GM19372 (cell line): Measurements from ENCODE around the gene USH2A.

Experiments
- ATAC-seq: cut with Tn5 transposase; IDR thresholded peaks from one replicate; pipeline ENCODE4 v1.9.1; 2021; ENCODE audit warnings: mild to moderate bottlenecking, low read depth, moderate library complexity; ENCODE audit not compliant: unreplicated experiment

USH2A gene

DNA sequence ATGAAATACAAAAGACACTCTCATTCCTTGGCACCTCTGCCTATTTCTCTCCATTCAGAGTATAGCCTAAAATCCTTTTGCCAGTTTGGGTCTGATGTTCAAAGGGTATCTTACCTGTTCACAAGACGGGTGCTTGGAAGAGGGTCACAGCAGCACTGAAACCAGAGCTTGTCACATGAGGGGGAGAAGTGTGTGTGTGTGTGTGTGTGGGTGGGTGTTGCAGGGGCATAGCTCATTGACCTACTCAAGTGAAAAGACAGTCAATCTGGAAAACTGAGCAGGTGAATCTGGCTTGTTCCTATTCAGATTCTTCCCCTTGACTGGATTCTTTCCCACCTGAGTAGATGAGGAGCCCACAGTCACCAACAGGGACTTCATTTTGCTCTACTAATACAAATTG, 792.2 kb downstream of the USH2A start:
- no peak for ATAC-seq

DNA sequence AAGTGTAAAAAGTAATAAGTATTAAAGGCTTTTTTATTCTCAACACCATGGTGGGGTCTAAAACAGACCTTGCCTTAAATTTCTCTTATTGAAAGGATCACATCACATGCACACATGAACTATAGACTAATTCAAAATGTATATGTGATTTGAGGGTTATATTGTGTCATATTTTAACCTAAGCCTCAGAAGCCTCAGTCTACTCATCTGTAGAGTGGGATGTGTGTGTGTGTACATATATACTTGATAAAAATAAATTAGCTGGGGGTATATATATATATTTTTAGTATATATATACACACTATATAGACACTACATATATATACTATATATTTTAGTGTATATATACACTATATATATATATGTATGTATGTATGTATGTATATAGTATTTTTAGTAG, 797.3 kb downstream of the USH2A start:
- no peak for ATAC-seq

DNA sequence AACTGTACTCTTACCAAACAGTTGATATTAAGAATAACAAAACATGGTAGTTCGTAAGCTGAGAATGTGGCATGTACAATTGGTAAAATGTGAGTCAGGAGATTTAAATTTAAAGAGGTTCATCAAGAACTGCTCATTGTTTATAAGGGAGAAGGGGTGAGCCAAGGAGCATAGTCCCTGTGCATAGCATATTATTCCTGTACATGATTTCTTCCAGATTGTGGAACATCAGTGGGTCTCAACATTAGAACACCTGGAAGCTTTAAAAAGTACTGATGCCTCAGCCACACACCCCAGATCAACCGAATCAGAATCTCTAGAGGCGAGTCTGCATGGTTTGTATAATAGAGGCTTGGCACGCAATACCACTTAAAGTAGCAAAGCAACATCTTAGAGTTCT, 800.1 kb downstream of the USH2A start:
- ATAC-seq = no peak

DNA sequence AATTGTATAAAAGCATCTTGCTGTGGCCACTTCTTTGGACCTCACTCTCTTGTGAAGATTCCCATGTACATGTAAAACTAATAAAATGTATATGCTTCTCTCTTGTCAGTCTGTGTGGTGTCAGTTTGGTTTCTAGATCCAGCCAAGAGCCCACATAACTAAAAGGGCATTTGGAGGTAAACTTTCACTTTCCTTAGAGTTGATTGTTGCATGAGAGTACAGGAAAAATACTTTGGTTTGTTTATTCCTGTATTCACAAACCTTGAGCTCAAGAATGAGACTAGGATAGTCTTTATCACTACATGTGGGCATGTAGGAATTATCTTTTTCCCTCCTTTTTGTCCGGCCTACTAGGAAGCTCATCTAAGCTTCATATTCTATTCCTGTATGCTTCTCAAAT, 805.3 kb downstream of the USH2A start:
- no peak for ATAC-seq

DNA sequence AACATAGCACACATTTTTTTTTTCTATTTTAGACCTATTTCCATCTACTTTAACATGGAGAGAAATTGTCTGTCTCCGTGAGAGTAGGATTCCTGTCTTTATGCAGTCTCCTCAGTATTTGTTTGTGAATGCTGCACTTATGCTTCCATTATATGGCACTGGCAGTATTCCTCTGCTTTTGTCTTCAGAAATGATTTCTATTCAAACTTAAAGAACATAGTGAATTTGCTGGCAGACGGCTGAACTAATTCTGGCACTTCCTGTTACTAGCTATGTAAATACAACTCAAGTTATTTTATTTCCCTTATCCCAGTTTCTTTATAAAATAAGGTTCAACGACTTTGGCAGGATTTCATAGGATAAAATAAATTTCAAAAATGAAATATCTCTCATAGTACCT, 810.9 kb downstream of the USH2A start:
- no peak for ATAC-seq

DNA sequence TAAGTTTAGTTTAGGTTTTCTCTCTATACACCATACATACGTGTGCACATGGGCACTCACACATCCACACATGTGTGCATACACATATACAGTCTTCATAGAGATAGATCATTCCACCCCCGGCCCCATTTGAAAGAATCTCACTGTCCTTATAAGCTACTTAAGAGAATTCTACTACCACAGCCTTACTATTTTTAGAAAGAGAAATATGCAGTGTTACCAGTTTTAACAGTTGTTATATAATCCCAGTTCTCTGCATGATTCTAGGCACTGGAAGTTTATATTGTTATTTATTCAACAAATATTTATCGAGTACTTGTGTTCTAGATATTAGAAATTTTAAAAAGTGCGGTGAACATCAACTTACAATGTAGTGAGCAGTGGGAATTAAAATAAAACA, 814.6 kb downstream of the USH2A start:
- ATAC-seq = no peak

DNA sequence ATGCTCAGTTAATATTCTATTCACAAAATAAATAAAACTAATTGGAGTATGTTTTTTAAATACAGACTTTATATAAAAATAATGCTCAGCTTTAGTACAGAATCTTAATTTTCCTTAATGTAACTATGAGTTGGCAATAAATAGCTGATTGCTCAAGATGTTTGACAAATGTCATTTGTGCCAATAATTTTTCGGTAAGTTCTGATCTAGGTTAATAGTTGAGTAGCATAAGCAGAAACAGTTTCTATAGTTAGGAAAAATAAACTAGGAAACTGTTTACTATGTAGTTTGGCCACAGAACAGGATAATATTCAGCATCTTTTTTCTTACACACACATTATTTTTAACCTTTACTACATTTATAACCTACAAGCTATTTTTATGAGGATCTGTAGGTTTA, 815.8 kb downstream of the USH2A start:
- ATAC-seq = no peak

DNA sequence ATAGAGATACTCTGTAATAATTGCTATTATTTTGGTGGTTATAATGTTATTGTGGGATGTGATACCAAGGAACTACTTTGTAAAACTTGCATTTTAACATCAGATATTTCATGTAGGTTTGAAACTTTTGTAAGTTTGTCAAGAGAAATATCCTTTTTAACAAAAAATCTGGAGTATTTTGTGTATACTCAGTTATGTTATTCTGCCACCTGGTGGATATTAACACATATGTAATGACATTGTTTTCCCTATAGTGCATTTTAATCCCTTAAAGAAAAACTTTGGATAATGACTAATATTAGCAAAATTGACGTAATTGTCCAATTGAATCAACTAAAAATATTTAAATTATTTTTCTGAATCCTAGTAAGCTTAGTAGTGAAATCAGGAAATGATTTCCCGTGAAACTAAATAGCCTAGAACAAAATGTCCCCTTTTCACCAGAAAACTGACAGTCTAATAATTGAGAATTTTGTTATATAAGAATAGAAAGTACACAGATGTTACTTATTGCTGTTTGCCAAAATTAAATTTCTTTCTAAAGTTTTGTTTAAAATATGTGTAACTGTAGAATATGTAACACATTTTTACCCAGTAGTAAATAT, 816.6 kb downstream of the USH2A start:
- ATAC-seq = peak; percentile 62

DNA sequence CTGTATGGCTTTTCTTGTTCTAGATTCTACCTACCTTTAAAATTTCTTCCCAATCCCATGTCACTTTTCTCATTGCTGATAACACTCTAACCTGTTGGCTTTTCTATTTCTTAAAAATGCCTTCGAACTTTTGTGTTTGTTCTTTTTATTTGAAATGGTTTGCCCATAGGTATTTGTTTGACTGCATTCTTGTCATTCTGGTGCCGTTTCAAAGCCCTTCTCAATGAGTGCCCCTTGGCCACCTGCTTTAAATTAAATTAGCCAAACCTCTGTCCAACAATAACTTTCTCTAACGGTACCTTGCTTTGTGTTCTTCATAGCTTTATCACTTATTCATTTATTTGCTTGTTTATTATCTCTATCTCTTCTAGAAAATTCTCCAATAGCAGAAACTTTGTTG, 817.2 kb downstream of the USH2A start:
- ATAC-seq = no peak

DNA sequence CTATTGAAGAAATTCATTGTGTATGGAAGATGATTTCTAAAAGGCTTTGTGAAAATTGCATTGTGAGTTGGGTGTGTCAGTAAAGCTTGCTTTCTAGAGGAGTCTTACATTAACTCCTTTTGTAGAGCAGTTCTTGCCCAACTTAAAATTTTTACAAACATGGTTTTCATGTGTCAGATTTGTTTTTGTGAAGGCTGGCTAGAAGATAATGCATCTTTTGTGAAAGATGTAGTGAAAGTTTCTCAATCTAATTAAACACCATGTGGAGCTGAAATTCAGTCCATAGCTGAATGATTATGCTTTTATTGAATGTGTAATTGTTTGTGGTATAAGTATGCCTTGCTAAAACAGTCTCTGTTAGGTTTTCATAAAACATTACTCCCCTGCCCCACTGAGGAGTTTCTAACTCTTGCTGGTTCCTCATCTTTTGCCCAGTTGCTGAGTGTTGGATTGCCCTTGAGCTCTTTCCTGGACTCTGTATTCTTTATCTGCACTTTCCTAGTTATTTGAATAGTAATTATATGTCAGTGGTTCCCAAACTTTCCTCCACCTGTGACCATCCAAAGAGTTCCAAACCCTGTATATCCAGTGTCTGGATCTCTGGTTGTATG, 818.1 kb downstream of the USH2A start:
- ATAC-seq = no peak

DNA sequence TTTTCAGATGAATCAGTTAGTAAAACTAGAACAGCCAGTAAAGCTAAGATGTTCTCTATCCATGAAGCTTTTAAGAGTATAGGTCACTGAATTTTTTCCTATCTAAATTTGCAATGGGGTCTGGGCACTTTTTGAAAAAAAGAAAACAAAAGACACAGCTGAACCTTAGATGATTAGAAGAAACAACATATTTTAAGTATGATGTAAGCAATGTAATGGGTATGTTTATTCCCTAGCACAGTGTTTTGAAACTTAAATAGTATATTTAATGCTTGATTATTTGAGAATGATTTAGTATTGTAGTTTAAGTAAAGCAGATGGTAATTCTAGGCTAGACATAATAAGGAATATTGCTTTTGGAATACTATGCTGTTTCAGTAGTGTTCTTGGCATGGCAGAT, 819.9 kb downstream of the USH2A start:
- ATAC-seq = no peak

DNA sequence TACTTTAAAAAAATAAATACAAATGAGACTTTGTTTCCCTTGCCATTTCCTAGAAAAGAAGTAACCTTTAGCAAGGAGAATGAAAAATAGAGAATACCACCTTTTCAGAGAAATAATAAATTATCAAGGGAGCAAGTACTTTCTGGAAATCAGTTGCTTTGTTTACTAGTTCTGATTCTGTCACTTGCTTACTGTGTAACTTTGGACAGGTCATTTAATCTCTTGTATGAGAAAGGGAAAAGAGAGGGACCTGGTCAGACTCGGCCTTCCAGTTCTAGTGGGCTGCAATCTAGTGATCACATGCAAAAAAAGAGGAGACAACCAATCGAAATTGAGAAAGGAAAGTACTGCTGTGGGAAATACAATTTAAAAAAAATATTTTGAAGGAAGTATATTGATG, 822.0 kb downstream of the USH2A start:
- no peak for ATAC-seq

DNA sequence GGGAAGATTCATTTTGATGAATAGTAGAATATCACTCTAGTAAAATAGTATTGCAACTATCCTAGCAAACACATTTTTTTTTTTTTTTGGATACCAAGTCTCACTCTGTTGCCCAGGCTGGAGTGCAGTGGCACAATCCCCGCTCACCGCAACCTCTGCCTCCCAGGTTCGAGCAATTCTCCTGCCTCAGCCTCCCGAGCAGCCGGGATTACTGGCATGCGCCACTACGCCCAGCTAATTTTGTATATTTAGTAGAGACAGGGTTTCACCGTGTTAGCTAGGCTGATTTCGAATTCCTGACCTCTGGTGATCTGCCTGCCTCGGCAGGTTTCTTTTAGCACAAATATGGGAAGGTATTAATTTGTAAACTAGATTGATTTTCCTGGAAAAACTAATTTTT, 822.4 kb downstream of the USH2A start:
- no peak for ATAC-seq

DNA sequence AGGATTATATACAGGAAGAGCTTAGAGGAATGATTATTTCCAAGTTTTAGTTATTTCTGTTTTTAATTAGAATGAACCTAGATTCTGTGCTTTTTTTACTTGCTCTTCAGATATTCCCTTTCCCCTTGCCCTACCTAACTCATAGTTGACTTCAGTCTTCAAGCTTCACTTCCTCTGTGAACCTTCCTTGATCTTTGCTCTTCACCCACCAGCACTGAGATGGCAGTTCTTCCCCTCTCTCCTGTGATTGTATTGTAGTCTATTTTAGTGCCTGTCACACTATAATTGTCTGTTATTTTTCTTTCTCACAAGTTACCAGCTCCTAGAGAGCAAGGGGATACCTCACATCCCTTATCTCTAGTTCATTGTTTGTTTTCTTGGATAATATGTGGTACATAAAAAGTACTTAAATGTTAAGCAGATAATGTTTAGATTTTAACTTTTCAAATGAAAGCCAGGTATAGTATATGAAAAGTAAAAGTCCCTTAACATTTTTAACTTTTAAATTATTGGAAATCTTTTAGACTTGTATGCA, 822.9 kb downstream of the USH2A start:
- no peak for ATAC-seq

DNA sequence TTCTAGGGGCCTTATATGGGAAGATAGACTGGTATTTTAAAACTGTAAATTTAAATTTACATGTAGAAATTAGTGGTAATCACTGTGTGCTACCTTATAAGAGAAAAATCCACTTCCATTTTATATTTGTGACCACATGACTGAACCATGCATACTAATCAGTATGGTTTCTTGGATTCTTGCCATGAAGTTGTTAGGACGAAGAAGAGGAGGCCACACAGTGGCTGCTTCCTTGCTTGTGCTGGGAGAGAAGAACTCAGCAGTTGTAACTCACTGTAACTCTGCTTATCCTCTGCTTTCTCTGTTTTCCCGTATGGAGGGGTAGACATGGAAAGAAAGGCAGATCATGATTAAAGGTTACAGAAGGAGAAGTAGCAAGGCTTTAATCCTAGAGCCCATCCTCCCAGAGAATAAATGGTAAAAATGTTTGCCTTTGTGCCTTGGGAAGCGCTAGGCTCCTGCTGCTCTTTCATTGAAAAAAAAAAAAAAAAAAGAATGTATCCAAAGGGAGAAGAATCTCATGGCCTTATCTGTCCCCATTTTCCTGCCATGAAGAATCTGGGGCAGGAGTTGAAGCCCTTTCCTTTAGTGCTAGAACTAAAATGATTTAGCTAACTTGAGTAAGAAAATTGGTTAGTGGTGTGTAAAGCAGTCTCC, 823.7 kb downstream of the USH2A start:
- ATAC-seq = no peak

DNA sequence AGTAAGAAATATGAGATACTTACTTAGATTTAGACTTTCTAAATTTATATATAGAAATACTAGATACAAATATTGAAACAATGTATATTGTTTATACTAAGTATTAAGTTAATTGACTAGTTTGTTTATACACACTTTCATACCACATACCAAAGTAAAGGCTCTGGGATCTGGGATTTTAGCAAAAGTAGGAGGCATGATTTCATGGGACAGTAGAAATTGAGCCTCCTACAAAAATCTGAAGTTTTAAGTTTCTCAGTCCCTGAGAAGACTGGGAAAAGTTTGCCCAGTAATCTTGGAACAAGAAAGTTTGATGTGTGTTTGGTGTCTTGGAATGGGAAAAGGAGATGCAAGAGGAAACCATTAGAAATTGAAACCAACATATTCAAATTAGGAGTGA, 825.3 kb downstream of the USH2A start:
- no peak for ATAC-seq

DNA sequence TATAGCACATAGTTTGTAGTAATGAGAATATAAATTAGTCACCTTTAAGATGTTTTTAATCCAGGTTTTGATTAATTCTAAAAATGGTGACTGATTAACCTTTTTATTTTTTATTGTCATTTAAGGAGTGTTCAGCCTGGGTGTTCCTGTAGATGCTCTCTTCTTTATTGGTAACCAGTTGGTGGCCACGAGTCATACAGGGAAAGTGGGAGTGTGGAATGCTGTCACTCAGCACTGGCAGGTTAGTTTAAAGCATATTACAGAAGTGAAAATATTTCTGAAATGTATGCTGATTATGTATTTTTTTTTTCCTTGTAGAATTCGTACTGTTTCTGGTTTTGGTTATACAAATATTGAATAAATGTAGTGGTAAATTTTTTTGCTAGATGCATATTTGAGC, 828.0 kb downstream of the USH2A start:
- no peak for ATAC-seq

DNA sequence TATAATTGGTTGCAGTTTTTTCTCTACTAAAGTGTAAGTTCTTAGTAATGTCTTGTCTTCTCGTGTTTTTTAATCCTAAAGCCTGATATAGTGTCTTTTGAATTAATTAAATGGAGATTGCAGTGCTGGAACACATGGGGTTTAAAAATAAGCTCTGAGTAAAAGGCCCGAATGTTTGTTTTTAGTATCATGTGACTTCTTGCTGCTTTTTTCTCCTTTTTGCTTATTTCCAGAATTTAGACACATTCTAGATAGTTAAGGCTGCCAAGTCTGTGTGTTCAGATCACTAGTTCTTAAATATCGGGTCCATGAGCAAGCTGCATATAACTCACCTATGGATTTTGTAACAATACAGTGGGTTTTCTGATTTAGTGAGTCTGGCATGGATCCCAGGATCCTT, 828.6 kb downstream of the USH2A start:
- ATAC-seq = no peak

DNA sequence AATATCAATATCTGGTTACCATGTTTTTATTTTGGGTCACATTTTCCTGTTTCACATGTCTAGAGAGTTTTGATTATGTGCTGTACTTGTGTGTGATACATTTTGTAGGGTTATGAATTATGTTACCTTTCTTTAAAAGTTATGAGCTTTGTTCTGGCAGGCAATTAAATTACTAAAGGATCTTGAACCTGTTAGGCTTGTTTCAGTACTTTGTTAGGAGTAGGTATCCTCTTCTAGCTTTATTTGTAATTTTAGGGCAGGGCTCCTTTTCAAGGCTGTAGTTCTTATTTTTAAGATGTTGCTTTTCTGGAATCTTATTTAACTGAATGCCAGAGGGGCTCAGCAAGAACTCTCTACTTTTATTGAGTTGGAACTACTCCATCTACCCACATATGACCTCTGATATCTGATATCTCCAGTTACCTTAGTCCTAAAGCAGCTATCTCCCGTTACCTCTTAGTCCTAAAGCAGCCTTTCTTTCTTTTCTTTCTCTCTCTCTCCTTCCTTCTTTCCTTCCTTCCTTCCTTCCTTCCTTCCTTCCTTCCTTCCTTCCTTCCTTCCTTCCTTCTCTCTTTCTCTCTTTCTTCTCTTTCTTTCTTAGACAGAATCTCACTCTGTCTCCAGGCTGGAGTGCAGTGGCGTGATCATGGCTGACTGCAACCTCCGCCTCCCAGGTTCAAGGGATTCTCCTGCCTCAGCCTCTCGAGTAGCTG, 832.3 kb downstream of the USH2A start:
- ATAC-seq = no peak

DNA sequence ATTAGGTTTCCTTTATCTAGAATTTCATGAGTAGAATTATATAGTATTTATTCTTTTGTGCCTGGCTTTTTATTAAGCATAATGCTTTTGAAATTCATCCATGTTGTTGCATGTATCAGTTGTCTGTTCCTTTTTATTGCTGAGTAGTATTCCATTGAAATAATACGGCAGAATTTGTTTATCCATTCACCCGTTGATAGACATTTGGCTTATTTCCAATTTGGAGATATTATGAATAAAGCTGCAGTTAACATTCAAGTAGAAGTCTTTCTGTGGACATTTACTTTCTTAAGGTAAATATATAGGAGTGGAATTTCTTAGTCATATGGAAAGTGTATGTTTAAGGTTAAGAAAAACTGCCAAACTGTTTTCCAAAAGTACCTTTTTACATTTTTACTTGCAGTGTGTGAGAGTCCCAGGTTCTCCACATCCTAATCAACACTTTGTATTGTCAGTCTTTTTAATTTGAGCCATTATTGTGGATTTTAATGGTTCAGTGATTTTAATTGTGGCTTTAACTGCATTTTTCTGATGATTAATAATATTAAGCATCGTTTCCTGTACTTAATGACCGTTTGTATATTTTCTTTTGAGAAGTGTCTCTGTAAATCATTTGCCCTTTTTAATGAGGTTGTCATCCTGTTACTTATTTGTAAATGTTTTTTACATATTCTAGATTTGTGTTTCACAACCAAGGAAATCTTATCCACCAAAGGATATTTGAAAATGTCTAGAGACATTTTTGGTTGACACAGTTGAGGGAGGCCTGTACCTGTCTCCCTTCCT, 833.4 kb downstream of the USH2A start:
- no peak for ATAC-seq

DNA sequence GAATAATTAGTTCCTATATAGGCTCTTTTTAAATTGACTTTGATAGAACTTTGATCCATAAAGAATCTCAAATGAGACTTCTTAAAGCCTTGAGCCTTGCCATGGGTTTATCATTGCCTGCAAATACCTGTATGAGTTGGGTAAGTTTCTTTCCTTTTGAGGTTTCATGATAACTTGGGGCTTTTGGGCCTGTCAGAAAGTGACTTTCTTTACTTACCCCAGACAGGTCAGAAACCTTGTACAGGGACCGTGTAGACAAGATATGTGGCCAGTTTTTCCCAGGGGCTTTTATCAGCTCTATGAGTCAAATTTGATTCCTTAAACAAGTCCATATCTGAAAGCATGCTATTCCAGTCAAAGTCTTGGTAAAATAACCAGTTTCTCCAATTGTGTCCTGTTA, 838.9 kb downstream of the USH2A start:
- ATAC-seq = peak; percentile 71
